Nephron progenitor cell (in vitro differentiated cells): Measurements from ENCODE around the gene TNIP1.

Source experiments
- DNase-seq: peaks from one replicate; pipeline ENCODE4 v3.0.0; 2021
- H3K27ac Mint-ChIP-seq: 2 replicates; pipeline ENCODE4 v1.8.0; 2021; ENCODE audit warnings: mild to moderate bottlenecking, moderate library complexity, mixed read lengths
- H3K27me3 Mint-ChIP-seq: 2 replicates; pipeline ENCODE4 v1.8.0; 2021; ENCODE audit warnings: mild to moderate bottlenecking, low read depth, mixed read lengths; ENCODE audit not compliant: poor library complexity
- H3K36me3 Mint-ChIP-seq: 2 replicates; pipeline ENCODE4 v1.8.0; 2021; ENCODE audit warnings: low read depth, mixed read lengths
- H3K4me1 Mint-ChIP-seq: 2 replicates; pipeline ENCODE4 v1.8.0; 2021; ENCODE audit warnings: mixed read lengths
- H3K4me3 Mint-ChIP-seq: 2 replicates; pipeline ENCODE4 v1.8.0; 2021; ENCODE audit warnings: mild to moderate bottlenecking, moderate library complexity, mixed read lengths
- H3K9me3 Mint-ChIP-seq: 2 replicates; pipeline ENCODE4 v1.8.0; 2021; ENCODE audit warnings: mild to moderate bottlenecking, moderate library complexity, mixed read lengths
- TF ChIP-seq, protein P1 (sequence below): fragments of 200-600 bp; sonication (generic); IDR thresholded peaks from 2 replicates; pipeline ENCODE4 v1.5.0; 2021; ENCODE audit warnings: antibody characterized with exemption

TNIP1 gene

DNA sequence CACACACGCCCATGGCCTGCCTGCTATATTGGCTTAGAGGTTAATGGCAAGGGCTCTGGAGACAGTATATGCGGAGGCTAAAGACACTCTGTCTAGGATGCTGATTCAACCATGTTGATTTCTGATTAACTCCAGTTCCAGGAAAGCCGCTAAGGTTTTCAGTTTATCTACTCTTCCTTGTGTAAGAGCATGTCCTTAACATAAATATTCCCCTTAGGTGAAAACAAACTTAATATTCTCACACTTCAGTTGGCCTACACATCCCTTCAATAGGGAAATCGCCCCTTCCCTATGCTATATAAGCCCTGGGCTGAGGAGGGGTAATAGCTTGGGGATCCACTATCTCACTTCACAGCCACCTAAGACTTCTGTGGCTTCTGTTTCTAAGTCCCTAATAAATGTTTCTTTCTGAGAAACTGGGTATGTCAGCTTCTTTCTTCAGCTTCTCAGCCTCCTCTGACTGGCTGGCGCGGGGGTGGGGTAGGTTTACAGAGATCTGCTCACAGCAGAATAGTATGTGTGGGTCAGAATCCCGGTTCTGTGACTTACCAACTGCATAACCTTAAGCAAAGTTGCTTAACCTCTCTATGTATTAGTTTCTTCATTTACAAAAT lies 64.8 kb downstream of the TNIP1 start:
- TF ChIP-seq, protein P1, sequence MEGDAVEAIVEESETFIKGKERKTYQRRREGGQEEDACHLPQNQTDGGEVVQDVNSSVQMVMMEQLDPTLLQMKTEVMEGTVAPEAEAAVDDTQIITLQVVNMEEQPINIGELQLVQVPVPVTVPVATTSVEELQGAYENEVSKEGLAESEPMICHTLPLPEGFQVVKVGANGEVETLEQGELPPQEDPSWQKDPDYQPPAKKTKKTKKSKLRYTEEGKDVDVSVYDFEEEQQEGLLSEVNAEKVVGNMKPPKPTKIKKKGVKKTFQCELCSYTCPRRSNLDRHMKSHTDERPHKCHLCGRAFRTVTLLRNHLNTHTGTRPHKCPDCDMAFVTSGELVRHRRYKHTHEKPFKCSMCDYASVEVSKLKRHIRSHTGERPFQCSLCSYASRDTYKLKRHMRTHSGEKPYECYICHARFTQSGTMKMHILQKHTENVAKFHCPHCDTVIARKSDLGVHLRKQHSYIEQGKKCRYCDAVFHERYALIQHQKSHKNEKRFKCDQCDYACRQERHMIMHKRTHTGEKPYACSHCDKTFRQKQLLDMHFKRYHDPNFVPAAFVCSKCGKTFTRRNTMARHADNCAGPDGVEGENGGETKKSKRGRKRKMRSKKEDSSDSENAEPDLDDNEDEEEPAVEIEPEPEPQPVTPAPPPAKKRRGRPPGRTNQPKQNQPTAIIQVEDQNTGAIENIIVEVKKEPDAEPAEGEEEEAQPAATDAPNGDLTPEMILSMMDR: no peak
- peaks cover 14% of the 10 kb centered on the region for H3K27me3 Mint-ChIP-seq

DNA sequence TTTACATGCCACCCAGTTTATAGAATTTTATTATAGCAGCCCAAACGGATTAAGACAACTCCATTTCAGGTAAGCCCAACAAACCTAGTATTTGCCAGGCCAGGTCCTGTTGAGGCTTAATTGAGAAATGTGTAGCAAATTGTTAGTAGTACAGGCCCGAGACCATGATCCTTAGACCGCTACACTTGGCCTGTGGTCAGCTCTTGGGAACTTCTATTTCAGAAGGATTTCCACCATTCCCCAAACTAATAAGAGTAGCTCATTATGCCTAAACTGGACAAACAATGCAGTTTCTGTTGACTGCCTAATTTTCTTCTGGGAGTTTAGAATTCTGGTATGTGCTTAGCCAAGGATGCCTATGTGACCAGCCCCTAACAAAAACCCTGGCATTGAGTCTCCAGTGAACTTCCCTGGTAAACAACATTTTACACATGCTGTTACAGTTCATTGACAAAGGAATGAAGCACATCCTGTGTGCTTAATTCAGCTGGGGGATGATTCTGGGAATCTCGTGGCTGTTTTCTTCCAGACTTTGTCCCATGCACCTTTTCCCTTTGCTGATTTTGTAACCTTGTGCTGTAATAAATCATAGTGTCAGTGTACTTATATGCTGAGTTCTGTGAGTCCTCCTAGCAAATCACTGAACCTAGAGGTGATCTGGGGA lies 66.0 kb downstream of the TNIP1 start:
- Mint-ChIP-seq H3K4me3 (no peak overlapping the region), H3K36me3 (no peaks in the 10 kb centered on the region), H3K9me3 (no peaks in the 10 kb centered on the region), H3K4me1 (peaks cover 19% of the 10 kb centered on the region), H3K27ac (peak overlapping the region; percentile 17), H3K27me3 (peaks cover 13% of the 10 kb centered on the region)
- TF ChIP-seq, protein P1: no peak
- DNase-seq: no peak

More for the DNA sequence above, 64.8 kb downstream of the TNIP1 start:
- Mint-ChIP-seq H3K27ac (peak overlapping the region; percentile 45), H3K4me3 (no peak overlapping the region), H3K36me3 (no peaks in the 10 kb centered on the region), H3K9me3 (no peaks in the 10 kb centered on the region), H3K4me1 (peaks cover 24% of the 10 kb centered on the region)
- no peak for DNase-seq

DNA sequence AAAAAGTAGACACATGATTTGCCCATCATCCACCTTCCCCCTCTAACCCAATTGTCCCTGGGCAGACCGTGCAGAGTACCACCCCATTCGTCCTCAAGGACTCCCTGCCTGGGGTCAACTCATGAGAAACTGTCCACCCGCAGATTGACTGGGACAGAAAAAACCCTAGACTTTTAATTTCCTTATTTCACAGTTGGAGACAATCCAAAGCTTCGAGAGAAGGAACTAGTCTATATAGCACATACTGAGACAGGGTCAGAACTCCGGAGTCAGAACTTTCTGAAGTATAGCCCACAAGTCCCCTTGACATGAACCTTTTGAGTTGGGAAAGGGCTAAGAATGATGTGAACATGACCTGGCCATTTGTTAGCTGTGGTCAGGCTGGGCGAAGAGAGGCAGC lies 68.0 kb downstream of the TNIP1 start:
- DNase-seq: no peak
- Mint-ChIP-seq H3K9me3 (no peaks in the 10 kb centered on the region), H3K36me3 (no peaks in the 10 kb centered on the region), H3K4me3 (no peak overlapping the region), H3K27ac (no peak overlapping the region), H3K27me3 (peaks cover 13% of the 10 kb centered on the region), H3K4me1 (peaks cover 27% of the 10 kb centered on the region)
- TF ChIP-seq, protein P1: no peak

DNA sequence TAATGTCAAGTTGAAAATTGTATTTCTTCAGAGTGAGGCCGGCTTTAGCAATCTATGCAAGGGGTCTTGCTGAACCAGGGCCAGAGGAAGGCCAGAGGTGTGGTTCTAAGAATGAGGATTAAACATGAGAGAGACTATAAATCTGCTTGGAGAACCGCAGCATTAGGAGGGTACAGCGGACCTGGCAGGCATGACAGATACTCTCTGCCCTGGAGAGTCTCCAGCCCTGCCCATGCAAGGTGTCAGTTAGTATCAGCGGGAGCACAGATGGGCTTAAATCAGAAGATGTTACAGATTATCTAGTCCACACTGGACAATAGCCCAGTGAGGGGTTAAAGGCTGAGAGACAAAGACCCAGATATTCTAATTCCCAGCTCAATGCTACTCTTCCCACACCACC lies 71.9 kb downstream of the TNIP1 start:
- Mint-ChIP-seq H3K9me3 (no peaks in the 10 kb centered on the region), H3K36me3 (no peaks in the 10 kb centered on the region), H3K4me3 (no peak overlapping the region), H3K4me1 (peaks cover 43% of the 10 kb centered on the region), H3K27me3 (peaks cover 17% of the 10 kb centered on the region), H3K27ac (no peak overlapping the region)
- DNase-seq: no peak
- TF ChIP-seq, protein P1: no peak

DNA sequence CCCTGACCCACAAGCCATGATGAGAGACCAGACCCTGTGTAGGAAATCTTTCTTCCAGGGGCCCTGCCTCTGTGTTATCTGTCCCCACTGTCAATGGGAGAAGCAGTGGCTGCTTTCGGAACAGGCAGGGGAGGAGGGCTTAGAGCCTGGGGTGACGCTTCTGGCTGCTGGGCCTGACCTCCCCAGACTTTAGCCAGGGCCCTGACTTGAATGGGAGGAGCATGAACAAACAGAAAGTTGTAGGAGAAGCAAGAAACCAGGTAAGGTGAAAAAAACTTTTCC lies 72.7 kb downstream of the TNIP1 start:
- no peak overlapping the region for H3K4me3 Mint-ChIP-seq
- TF ChIP-seq, protein P1: no peak
- peak overlapping the region; percentile 66 for H3K27ac Mint-ChIP-seq
- no peaks in the 10 kb centered on the region for H3K36me3 Mint-ChIP-seq
- DNase-seq: no peak
- H3K9me3 Mint-ChIP-seq: no peaks in the 10 kb centered on the region
- peaks cover 50% of the 10 kb centered on the region for H3K4me1 Mint-ChIP-seq
- H3K27me3 Mint-ChIP-seq: peaks cover 17% of the 10 kb centered on the region
